ENCODE data around the gene MTIF2.
A peak's percentile ranks its signal among the peaks of the same experiment; 100 is the strongest.
"Not testable (repeated sequence)": the region's sequence is repeated elsewhere in the genome, so short reads cannot be mapped to it uniquely, and the experiment has no call there.

MTIF2 gene

DNA sequence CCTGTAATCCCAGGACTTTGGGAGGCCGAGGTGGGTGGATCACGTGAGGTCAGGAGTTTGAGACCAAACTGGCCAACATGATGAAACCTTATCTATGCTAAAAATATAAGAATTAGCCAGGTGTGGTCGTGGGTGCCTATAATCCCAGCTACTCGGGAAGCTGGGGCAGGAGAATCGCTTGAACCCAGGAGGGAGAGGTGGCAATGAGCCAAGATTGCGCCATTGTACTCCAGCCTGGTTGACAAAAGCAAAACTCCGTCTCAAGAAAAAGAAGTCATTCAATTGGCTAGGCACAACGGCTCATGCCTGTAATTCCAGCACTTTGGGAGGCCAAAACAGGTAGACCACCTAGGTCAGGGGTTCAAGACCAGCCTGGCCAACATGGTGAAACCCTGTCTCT lies 27.4 kb downstream of the MTIF2 start:
- not testable (repeated sequence) for DNase-seq

DNA sequence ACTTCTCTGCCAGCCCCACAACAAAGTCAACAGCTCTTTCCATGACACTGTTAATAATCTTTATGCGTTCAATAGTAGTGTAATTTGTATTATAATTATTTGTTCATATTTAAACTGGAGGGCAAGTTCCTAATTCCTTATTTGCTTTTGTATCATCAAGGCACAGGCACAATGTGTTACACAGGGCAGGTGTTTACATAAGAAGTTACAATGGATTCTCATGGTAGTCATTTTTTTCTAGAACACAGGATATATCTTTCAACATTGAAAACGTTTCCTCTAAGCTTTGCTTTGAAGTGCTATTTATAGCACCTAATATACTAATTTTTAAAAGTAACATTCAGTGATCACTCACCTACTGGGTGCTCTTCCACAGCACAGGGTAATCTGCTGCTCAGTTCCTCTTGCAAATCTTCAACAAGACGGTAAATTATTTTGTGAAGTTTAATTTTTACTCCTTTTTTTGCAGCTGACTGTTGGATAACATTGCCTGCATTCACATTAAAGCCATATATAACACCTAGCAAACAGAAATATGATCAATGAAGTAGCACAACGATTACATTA lies 29.3 kb downstream of the MTIF2 start:
- DNase-seq, result no peak

DNA sequence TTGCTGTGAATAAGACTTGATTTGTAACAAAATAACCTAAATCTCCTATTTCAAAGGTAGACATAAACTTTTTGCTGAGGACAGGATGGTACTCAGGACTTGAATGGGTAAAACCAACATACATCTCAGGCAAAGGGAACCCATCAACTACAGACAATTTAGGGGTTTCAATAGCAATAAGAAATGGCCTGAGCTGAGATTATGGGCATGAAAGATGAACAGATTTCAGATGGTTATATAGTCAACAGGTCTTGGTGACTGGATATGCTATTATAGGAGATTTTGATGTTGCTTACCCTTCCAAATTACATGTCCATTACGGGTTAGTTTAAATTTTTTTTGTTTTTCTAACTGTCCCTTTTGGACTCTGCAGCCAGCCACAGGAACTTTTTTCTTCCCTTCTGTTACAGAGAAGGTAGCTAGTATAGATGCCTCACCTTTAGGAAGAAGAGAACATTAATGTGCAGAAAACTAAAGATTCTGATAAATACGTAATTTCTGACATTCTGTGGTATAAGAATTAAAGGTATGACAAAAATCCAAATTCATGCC lies 32.0 kb downstream of the MTIF2 start:
- DNase-seq, result no peak

GRCh38 chr2:55235724-55236538 lies 33.1 kb downstream of the MTIF2 start:
- no peak for DNase-seq

GRCh38 chr2:55233658-55233940 lies 35.4 kb downstream of the MTIF2 start:
- DNase-seq, result no peak

DNA sequence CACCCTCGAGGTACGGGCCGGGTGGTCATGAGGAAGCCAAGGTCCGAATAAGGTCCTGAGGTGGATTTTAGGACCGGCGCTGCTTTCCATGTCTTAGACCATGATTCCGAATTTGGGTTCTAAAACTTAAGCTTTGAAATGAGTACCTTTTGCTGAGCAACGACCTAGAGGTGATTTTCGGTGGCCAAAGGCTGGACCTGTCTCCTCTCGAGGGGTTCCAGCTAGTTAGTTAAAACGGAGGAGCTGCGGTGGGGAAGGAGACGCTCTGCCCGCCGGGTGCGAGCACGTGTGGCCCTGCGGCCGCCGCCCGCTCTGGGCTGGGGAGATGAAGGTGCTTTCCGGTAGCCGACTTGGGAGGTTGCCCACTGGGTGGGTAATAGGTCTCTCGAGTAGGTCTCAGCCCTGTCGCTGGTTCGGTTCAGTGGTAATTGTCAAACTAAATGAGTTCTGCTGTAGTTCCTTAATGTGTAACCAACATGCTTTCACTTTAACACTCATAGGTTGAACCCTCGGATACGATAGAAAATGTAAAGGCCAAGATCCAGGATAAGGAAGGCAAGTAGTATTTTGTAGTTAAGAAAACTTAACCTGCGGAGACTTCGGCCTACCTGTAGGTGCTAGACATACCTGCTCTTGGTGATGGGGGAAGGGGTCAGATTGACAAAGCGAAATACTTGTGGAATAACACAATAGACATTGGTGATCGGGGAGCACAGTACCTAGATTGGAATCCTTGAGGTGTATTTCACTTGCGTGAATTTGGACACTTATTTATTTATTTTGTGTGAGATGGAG lies 36.0 kb downstream of the MTIF2 start:
- DNase-seq, result peak; percentile 50

- peak; percentile 92 for DNase-seq
These were observed 36.8 kb downstream of the MTIF2 start, which contains the start of the genes CLHC1 and RPS27A for GRCh38 chr2:55232084-55232862. TSS of gene CLHC1 (minus strand) at chr2:55232293. CDS start at chr2:55222411, 9,882 bp downstream. TSS of gene RPS27A (plus strand) at chr2:55232688. CDS start at chr2:55232825, 137 bp downstream.

GRCh38 chr2:55231546-55232083 lies 37.4 kb downstream of the MTIF2 start:
- DNase-seq, result no peak

DNA sequence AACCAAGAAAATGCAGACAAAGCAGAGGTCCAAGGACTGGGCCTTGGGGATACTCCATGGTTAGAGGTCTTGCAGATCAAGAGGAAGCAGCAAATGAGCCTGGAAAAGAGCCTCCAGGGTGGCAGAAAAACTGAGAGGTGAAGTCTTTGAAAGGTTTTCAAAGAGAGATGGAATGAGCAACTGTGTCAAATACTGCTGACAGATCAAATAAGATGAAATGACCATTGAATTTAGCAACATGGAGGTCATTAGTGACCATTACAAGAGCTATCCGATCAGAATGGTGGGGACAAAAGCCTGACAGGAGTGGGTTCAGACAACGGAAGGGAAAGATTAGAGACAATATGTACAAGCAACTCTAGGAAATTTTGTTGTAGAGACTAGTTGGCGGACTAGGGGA lies 38.5 kb downstream of the MTIF2 start:
- no peak for DNase-seq

GRCh38 chr2:55229221-55229620 lies 39.8 kb downstream of the MTIF2 start:
- no peak for DNase-seq

GRCh38 chr2:55228226-55228563 lies 40.8 kb downstream of the MTIF2 start:
- no peak for DNase-seq

- DNase-seq, result not testable (repeated sequence)
These were observed 41.4 kb downstream of the MTIF2 start for GRCh38 chr2:55227437-55228225.

DNA sequence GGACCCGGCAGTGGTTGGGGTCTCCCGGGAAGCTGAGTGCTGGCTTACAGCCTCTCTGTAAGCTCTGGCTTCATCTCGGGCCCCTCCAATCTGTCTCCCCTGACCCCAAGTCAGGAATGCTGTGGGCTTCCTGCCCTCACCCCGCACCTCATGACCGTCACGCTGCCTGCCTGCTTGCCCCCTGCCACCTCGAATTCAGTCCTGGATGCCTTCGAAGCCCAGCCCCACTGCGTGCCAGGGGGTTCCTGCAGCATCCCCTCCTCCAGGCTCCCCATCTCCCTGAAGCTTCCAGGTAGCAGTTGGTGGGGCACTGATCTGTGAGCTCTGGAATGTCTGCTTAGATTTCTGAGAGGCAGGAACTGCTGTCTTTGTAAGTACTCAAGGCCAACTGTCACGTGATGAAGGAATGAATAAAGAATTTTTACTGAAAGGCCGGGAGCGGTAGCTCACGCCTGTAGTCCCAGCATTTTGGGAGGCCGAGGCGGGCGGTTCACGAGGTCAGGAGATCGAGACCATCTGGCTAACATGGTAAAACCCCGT lies 43.5 kb downstream of the MTIF2 start:
- no peak for DNase-seq

DNA sequence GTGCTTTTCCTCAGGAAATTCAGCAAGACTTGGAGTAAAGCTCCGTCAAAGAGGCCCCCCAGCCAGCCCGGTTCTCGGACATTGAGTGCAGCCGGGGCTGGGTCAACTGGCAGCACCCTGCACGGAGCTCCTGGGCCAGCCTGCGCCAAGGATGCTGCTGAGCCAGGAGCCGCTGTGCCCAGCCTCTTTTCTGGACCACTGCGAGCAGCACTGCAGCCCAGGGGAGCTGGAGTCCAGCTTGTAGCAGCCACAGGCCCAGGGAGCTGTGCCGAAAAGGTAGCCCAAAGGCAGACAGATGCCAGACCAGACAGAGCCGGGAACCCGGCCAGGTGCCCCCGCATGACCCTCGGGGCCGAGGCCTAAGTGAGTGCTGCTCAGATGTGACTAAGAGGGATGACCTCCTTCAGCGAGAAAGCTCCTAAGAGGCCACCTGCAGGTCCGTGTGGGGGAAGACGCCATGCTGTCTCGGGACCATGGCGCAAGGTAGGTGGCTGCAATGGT lies 44.2 kb downstream of the MTIF2 start:
- DNase-seq, result no peak

DNA sequence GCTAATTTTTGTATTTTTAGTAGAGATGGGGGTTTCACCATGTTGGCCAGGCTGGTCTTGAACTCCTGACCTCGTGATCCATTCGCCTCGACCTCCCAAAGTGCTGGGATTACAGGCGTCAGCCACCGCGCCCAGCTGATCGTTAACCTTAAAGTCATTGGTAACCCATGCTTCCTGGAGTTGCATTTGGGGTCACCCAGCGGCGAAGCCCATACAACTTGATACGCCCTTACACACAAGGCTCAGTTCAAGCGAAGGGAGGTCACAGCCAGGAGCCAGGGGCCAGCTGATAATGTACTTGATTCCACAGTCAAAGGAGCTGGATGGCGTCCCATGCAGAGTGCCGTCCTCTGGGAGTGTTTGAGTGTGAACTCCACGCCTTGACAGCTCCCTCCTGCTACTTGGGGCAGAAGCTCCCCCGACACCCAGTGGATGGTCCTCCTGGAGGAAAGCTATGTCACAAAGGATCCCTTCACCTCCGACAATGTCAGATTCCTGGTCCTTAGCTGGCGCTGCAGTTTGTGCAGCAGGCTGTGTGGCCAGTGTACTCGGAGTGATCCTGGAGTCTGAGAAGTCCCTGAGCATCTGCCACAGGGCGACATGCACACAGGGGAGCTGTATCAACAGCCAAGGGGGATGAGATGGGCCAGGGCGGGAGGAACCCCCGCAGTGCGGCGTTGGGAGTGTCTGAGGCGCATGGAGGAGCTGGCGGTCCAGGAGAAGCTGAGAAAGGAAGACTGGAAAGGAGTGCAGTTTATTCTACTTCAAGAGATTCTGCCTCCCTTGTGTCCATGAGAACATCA lies 44.9 kb downstream of the MTIF2 start:
- no peak for DNase-seq

GRCh38 chr2:55213822-55214221 lies 55.2 kb downstream of the MTIF2 start:
- DNase-seq, result no peak

GRCh38 chr2:55204950-55205349 lies 64.1 kb downstream of the MTIF2 start:
- DNase-seq, result no peak

- no peak for DNase-seq
These were observed 64.5 kb downstream of the MTIF2 start for GRCh38 chr2:55204536-55204935.

DNA sequence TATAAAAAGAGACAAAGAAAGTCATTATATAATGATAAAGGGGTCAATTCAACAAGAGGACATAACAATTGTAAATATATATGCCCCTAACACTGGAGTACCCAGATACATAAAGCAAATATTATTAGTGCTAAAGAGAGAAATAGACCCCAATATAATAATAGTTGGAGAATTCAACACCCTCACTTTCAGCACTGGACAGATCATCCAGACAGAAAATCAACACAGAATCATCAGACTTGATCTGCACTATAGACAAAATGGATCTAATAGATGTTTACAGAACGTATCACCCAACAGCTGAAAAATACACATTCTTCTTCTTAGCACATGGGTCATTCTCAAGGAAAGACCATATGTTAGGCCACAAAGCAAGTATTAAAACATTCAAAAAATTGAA lies 68.6 kb downstream of the MTIF2 start:
- no peak for DNase-seq

DNA sequence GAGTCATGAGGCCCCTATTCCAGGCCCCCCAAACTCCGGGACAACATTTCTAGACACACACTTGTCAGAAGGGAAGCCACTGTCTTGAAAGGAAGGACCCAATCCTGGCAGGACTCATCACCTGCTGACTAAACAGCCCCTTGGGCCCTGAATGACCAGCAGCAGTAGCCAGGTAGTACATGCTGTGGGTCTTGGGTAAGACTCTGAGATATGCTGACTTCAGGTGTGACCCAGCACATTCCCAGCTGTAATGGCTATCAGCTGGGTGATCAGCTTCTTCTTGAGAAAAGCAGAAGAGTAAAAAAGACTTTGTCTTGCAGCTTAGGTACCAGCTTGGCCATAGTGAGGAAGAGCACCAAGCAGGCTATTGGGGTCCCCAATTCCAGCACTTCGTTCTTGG lies 72.5 kb downstream of the MTIF2 start:
- no peak for DNase-seq

Measured in activated CD4-positive, alpha-beta T cell treated with anti-CD3 and anti-CD28 coated beads, Interleukin-10, Interleukin-2, amounts not matched to agents 100 ng/mL and 50 ng/mL, durations not matched to agents 16 hours and 8 hours (primary cell).